ENCODE measurements around the gene CYSRT1.
"Not testable (repeated sequence)": the region's sequence is repeated elsewhere in the genome, so short reads cannot be mapped to it uniquely, and the experiment has no call there.

Gene CYSRT1

DNA sequence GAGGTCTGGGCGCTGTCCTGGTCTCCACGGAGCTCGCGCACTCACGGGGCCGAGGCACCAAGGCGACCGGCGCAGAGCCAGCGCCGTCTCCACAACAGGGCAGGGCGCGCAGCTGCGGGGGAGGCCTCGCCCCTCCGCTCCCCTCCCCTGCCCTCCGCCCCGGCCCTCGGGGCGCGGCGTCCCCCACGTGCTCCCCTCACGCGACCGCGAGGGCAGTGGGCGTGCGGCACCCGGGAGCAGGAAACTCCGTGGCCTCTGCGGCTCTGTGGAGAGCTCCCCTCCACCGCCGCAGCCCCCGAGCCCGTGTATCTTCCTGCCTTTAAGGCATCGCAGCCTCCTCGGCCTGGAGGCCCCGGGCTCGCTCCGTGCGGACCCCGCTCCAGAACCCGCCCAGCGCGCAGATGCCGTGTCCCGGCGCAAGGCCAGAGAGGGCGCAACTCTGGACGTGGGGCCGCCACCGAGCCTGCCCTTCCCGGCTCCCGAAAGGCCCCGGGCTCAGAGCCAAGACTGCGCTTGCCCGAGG is 15.4 kb downstream of the CYSRT1 start:
- peak; percentile 75 for DNase-seq

DNA sequence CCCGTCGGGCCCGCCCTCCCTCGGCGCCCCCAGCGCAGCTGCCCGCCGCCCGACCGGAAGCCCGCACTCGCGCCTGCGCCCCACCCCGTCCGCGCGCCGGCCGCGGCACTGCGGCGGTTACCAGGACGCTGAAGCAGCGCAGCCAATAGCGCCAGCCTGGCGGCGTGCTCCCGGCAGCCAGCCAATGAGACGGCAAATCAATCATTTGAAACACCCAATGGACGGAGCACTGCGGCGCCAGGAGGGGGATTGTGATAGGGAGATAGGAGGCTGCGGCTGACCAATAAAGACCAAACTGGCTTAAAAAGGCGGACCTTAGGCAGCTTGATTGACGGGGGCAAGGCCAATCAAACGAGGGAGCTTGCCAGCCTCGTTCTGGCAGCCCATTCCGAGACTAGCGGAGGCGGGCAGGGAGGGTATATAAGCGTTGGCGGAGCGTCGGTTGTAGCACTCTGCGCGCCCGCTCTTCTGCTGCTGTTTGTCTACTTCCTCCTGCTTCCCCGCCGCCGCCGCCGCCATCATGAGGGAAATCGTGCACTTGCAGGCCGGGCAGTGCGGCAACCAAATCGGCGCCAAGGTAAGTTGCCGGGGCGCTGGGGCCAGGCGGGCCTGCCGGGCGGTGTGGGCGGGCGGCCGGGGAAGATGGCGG is 16.0 kb downstream of the CYSRT1 start, which contains the start of gene TUBB4B:
TSS of gene TUBB4B (plus strand) at position 447 of the 649 bp plus-strand sequence. CDS start at position 521, 74 bp downstream.
- peak; percentile 97 for DNase-seq

GRCh38 chr9:137241490-137242268 is 16.7 kb downstream of the CYSRT1 start:
- peak; percentile 75 for DNase-seq

GRCh38 chr9:137242269-137243203 is 17.6 kb downstream of the CYSRT1 start:
- DNase-seq: no peak

DNA sequence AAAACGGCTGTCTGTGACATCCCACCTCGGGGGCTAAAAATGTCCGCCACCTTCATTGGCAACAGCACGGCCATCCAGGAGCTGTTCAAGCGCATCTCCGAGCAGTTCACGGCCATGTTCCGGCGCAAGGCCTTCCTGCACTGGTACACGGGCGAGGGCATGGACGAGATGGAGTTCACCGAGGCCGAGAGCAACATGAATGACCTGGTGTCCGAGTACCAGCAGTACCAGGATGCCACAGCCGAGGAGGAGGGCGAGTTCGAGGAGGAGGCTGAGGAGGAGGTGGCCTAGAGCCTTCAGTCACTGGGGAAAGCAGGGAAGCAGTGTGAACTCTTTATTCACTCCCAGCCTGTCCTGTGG is 18.3 kb downstream of the CYSRT1 start:
- DNase-seq: not testable (repeated sequence)

DNA sequence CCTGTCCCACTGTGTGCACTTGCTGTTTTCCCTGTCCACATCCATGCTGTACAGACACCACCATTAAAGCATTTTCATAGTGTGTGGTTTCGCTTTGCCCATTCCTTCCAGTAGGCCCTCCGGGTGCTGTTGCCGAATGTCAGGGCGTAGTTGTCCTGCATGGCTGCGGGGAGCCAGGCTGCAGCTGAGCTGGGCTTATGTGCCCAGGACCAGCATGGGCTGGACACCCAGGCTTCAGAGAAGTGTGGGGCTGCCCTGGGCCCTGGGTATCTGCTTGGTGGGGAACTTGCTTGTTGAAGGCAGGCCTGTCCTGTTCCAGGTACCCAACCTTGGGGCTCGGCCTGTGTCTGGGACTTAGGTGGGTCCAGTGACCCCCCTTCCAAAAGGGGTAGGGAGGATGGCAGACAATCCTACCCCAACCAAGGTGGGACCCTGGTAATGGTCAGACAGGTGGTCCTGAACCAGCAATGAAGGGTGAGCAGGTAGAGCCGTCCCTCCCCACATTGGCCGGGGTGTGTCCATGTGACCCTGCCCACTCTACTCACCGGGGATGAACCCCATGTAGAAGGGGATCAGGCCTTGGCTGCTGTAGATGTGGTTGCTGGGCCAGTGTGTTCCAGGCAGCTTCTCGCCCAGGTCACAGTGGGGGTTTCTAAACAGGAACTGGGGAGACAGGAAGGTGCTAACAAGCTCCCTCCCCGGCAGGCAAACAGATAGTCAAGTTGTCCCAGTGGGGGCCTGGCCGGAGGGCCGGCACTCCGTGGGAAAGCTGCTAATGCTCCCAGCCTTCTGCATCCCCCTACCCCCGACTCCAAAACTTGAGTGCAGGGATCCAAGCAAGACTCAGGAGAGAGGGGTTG is 18.9 kb downstream of the CYSRT1 start:
- DNase-seq: no peak

GRCh38 chr9:137244486-137245449 is 19.8 kb downstream of the CYSRT1 start:
- no peak for DNase-seq

DNA sequence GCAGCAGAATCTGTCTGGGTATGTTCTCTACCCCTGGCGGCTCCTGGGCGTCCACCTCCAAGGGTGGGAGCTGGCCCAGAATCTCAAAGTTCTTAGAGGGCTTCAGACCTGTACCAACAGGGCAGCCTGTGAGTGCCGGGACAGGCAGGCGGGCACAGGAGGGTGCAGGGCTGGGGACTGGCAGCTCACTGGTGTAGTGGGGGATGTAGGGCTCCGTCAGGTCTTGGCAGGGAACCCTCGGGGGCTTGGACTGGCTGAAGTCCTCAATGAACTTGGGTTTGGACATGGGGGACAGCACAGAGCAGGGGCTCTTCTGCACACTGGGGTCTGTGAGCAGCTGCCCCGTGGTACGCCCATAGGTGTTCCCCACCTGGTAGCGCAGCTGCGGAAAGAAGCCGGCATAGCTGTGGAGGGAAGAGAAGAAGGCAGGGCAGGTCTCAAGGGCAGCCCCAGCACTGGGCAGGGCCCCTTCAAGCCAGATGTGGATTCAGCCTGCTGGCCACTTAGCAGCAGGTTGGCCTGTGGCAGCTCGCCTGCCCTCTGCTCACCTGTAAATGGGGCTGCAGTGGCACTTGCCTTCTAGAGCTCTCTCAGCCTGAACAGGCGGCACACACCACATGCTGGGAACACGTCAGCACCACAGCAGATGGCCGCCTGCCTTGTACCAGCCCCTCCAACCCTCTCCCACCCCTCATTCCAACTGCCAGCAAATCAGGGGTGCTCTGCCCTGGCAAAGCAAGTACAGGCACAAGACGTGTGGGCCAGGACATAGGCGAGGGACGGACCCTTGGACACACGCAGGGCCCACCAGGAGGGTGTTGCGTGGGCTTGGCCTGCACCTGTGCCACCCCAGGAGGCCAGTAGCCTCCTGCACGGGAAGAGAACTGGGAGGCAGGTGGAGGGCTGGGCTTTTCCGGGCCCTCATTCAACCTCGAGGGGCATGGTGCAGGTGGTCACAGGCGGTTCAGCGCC is 20.8 kb downstream of the CYSRT1 start:
- no peak for DNase-seq

GRCh38 chr9:137247135-137247915 is 22.4 kb downstream of the CYSRT1 start:
- no peak for DNase-seq

GRCh38 chr9:137247916-137248175 is 22.9 kb downstream of the CYSRT1 start:
- DNase-seq: no peak

DNA sequence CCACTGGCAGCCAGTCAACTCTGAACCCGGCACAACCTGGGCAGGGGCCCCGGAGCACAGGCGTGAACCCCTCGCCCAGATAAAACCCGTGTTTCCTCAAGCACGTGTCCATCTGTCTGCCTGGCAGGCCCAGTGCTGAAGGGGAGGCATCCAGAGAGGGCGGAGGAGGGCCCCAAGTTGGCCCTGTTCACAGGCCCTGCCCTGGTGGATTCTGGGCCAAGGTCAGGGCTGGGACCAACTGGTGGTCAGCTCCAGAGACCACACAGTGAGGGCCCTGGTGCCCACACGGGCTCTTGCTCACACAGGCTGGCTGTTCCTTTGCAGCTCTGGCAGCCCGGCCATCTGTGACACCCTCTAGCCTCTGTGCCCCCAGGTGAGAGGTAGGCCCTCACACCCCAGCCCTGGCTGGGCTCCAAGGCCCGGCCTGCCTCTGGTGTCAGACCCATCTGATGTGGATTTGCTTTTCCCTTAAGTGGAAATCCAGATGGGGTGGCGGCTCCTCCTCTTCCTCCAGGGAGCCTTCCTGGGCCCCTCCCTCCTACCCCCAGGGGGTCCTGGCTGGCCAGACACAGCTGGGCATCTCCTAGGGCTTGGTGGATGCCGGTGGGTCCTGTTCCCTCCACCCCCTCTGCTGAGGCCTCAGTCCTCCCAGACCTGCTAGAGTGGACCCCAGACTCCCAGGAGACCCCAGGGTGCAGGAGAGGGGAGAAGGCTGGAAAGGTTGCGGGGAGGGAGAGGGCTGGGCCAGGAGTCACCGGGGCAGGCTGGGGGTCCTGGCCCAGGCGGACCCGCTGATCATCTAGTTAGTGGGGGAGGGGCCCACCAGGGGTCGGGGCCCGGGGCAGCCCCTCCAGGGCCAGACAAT is 25.6 kb downstream of the CYSRT1 start:
- DNase-seq: no peak

DNA sequence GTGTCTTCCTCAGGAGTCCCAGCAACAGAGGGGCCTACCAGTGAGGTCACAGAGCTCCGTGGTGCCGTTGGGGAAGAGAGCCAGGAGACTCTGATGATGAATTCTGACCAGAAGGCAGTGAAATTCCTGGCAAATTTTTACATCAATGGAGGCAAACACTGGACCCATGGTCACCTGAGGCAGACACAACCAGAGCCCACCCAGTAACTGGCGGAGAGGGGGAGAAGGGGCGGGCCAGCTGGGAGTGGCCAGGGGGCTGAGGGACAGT is 26.2 kb downstream of the CYSRT1 start, which contains the start of gene STPG3:
TSS of gene STPG3 (plus strand) at position 93 of the 268 bp plus-strand sequence. CDS start at position 94, 1 bp downstream.
- DNase-seq: no peak

DNA sequence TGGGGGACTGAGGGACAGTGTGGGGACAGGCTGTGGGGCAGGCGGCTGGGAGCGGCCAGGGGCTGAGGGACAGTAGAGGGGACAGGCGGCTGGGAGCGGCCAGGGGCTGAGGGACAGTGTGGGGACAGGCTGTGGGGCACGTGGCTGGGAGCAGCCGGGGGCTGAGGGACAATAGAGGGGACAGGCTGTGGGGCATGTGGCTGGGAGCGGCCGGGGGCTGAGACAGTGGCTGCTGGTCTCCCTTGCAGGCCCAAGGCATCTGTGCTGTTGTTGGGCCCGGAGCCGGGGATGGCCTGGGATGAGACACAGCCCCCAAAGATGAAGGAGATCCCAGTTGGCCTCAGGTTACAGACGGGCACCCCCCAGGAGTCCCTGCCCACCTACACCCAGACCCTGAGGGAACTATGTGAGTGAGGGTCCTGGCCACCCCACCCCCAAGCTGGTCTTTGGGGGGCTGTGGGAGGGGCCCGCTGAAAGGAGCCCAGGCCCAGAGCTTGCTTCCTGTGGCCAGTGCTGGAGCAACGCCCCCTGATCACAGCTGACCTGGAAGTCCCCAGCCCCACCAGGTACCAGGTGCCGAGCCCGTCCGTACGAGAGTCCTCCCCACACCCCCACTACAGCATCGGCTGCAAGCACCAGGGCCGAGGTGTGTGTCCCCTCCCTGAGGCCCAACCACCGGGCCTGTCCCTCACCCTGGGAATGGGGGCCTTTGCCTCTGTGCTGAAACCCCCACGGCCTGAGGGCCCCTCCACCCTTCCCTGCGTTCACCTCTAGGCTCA is 26.7 kb downstream of the CYSRT1 start:
- no peak for DNase-seq

GRCh38 chr9:137252555-137253506 is 27.9 kb downstream of the CYSRT1 start:
- DNase-seq: no peak

DNA sequence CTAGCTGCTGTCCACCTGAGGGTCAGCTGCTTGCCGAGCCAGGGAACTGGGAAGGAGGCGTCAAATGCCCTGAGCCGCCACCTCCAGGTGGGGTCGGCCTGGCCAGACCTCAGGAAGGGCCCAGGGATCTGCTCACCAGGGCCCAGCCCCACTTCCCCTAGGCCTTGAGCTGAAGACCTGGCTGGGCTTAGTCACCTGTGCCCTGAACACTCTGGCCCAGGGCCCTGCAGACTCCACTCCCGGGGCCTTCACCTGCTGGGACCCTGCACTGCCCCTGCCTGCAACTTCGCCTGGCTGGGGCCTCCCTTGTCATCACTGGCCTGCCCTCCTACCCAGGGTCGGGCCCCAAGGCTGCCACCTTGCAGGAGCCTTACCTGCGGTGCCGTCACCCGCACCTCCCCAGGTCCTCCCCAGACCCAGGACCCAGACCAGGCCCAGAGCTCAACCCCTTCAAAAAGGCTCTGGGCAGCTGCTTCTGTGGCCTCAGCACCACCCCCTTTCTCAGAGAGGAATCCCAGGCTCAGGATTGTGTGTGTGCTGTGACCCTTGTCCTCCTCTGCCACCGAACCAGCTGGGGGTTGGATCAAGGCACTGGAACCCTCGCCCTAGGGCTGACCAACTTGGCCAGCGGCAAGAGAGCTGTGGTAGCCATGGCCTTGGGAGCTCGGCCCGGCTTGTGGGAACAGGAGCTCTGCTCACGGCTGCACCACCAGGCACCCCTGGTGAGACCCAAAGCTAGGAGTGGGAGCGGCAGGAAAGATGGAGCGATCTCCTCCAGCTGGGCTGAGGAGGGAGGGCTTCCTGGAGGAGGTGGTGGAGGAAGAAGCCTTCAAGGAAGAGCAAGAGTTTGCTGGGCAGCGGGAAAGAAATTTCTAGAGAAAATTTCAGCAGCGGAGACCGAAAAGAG is 29.0 kb downstream of the CYSRT1 start:
- no peak for DNase-seq
